ENCODE results near the gene MPRIP. TPM values are rescaled to one million over a fixed set of nuclear protein-coding genes. Genes with fewer than 3 reads are reported as not detected.
"Not testable (repeated sequence)": the region's sequence is repeated elsewhere in the genome, so short reads cannot be mapped to it uniquely, and the experiment has no call there.

The MPRIP gene, protein sequence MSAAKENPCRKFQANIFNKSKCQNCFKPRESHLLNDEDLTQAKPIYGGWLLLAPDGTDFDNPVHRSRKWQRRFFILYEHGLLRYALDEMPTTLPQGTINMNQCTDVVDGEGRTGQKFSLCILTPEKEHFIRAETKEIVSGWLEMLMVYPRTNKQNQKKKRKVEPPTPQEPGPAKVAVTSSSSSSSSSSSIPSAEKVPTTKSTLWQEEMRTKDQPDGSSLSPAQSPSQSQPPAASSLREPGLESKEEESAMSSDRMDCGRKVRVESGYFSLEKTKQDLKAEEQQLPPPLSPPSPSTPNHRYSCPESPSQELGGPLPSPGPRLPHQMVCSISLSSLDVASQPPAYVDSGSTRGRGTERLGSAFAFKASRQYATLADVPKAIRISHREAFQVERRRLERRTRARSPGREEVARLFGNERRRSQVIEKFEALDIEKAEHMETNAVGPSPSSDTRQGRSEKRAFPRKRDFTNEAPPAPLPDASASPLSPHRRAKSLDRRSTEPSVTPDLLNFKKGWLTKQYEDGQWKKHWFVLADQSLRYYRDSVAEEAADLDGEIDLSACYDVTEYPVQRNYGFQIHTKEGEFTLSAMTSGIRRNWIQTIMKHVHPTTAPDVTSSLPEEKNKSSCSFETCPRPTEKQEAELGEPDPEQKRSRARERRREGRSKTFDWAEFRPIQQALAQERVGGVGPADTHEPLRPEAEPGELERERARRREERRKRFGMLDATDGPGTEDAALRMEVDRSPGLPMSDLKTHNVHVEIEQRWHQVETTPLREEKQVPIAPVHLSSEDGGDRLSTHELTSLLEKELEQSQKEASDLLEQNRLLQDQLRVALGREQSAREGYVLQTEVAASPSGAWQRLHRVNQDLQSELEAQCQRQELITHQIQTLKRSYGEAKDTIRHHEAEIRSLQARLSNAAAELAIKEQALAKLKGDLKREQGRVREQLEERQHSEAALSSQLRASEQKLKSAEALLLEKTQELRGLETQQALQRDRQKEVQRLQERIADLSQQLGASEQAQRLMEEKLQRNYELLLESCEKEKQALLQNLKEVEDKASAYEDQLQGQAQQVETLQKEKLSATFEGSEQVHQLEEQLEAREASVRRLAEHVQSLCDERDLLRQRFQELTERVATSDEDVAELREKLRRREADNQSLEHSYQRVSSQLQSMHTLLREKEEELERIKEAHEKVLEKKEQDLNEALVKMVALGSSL (N-terminal part only)
- 127 TPM for total RNA-seq

DNA sequence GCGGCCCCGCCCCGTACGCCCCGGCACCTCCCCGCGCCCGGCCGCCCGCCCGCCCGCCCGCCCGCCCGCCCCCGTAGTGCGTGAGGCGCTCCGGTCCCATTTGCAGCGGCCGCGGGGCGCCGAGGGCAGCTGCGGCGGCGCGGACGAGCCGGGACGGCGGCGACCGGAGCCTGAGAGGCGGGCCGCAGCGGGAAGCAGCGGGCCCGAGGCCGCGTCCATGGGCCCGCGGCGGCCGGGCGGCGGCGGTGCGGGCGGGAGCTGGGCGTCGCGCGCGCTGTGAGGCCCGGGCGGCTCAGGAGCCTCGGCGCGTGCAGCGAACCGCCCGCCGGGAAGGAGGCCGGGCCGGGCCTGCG lies at the start of gene MPRIP:
Gene MPRIP (plus strand): TSS at position 74 of the 353 bp plus-strand sequence. CDS start 392 bp downstream, outside the sequence.
- DNase-seq (ENCODE audit: low read depth in 2 of 3, low spot score in 2 of 3) = no peak

DNA sequence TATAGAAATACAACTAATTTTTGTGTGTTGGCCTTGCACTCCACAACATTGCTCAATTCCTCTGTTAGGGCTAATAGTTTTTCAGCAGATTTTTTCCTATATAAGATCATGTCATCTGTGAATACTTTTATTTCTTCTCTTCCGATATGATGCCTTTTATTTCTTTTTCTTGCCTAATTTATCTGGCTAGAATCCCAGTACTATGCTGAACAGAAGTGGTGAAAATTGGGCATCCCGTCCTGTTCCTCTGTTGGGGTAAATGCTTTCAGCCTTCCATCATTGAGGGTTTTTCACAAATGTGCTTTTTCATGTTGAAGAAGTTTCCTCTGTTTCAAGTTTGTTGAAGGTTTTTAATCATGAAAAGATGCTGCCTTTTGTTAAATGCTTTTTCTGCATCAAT lies 47.6 kb upstream of the MPRIP start:
- no peak for DNase-seq (ENCODE audit: low read depth in 2 of 3, low spot score in 2 of 3)

DNA sequence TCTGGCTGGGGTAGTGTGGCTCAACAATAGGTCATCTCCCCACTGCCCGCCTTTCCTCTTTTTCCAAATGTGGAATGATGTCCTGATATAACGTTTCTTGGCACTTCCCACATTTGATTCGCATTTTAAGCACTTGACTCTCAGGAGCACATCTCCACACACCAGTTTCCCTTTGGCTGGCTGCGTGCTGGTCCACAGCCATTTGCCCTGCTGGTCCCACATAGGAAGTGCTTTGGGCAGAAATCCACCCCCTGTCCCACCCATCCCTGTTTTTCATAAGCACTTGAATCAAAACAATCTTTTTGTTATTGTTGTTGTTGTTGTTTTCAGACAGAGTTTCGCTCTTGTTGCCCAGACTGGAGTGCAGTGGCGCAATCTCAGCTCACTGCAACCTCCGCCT lies 46.3 kb upstream of the MPRIP start:
- no peak for DNase-seq (ENCODE audit: low read depth in 2 of 3, low spot score in 2 of 3)

DNA sequence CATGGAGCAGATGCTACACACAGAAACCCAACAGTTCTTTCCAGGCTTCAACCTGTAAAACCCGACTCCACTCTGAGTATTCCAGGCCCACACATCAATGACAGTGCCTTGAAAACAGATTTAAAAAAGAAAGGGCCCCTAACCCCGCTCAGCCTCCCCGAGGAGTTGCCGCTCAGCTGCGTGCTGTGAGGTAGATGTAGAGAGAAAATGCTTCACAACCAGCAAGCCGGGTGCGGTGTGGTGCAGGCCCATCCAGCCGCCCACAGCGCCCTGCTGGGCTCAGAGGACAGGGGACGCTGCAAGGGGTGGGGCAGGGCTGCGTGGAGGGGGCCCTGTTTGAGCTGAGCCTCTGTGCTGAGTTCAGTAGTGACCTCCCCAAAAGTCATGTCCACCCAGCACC lies 45.5 kb upstream of the MPRIP start:
- not testable (repeated sequence) for DNase-seq (ENCODE audit: low read depth in 2 of 3, low spot score in 2 of 3)

DNA sequence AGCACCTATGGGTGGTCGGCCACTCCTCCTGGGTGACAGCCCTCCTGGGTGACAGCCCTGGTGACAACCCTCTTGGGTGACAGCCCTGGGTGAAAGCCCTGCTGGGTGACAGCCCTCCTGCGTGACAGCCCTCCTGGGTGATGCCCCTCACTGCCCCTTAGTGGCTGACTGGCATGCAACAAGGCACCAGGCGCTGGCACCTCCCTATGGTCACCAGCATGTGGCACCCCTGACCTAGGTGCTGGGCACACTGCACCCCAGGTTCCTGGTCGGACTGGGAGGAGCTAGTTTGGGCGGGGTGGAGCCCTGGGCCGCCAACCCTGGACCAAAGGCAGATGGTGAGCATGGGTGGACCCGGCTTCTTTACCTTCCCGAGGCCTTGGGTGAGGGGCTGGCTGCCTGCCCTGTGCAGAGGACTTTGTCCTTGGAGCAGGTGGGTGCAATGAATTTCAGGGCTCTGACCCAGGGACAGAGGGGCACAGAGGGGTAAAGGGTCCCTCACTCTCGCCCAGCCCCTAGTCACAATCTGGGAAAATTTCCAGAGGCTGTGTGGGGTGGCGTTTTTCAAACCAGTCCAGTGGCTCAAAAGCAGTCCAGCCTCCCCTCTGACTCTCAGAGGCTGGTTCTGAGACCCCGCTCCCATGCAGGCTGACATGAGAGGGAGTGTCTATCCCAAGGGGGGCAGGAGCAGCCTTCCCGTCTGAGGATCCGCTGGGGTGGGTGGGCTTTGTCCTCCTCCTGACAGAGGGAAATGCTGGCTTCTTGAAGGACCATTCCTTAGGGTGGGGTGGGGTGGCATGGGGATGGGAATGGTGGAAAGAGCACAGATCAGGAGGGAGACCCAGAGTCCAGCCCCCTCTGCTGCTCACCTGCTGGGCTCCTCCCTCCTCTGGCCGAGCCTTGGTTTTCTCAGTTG lies 44.5 kb upstream of the MPRIP start:
- DNase-seq (ENCODE audit: low read depth in 2 of 3, low spot score in 2 of 3) = peak in 1 of 3 donors; percentile 29

DNA sequence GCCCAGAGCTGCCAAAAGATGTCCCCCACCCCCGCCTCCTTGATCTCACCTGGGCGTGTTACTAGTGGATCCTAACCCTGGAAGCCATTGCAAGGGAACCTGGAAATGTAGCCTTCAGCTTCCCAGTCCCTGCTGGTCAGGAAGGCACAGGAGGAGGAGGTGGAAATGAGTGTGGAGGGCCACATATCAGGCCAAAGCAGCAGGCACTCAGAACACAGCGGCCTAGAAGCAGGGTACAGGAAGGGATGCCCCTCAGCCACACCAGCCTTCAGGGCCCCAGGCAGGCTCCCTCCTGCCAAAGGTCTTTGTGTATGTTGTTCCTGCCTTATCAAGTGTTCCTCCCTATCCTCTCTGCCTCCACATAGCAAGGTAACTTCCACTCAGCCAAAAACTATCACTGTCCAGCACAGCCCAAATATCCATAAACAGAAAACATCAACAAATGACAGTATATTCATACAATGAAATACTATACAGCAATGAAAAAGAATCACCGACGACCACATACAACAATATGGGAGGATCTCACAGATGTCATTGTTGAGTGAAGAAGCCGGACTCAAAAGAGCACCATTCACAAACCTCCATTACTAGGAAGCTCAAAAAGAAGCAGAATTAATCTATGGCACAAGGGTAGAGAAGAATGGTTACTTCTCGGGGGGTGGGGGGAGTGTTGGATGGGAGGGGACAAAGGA lies 42.2 kb upstream of the MPRIP start:
- no peak for DNase-seq (ENCODE audit: low read depth in 2 of 3, low spot score in 2 of 3)

DNA sequence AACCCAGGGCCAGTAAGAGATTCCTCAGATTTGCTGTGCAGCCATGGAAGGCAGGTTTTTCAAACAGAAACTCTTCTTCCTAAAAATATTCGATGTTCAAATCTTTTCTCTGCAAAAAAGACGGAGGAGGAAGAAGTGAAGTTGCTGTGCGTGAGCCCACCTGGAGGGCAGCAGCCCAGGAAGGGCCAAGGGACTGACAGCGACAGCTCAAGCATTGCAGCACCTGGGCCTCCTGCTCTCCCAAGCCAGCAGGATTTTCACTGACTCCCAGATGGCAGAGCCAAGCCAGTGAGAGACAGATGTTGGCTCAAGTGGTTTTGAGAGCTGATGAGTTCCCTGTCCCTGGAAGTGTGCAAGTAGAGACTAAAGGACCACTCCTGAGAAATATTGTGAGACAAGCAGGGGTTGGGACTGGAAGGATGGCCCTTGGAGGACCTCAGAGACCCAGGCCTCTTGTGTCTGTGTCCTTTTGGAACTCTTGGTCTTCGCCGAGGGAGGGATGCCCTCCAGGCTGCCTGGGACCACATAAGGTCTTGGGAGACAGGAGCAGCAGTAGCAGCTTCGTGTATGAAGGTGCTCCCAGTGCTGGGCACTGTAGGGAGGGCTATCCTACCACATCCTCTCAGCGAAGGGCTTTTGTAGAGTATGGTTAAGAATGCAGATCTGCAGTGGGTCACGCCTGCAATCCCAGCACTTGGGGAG lies 41.0 kb upstream of the MPRIP start:
- no peak for DNase-seq (ENCODE audit: low read depth in 2 of 3, low spot score in 2 of 3)

DNA sequence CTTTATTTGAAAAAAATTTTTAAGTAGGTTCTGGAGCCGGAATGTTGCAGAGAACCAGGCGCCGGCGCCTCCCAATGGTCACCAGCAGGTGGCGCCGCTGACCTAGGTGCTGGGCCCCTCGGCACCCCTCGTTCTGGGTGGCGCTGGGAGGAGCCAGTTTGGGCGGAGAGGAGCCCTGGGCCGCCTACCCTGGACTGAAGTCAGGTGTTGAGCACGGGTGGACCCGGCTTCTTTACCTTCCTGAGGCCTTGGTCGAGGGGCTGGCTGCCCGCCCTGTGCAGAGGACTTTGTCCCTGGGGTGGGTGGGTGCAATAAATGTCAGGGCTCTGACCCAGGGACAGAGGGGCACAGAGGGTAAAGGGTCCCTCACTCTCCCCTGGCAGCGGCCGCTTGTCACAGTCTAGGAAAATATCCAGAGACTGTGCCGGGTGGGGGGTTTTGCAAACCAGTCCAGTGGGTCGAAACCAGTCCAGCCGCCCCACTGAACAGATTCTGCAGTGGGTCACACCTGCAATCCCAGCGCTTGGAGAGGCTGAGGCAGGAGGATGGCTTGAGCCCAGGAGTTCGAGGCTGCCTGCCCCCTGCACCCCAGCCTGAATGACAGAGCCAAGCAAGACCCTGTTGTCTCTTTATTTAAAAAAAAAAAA lies 40.3 kb upstream of the MPRIP start:
- peak; percentile 66 to 80 (median 67) for DNase-seq (ENCODE audit: low read depth in 2 of 3, low spot score in 2 of 3)

DNA sequence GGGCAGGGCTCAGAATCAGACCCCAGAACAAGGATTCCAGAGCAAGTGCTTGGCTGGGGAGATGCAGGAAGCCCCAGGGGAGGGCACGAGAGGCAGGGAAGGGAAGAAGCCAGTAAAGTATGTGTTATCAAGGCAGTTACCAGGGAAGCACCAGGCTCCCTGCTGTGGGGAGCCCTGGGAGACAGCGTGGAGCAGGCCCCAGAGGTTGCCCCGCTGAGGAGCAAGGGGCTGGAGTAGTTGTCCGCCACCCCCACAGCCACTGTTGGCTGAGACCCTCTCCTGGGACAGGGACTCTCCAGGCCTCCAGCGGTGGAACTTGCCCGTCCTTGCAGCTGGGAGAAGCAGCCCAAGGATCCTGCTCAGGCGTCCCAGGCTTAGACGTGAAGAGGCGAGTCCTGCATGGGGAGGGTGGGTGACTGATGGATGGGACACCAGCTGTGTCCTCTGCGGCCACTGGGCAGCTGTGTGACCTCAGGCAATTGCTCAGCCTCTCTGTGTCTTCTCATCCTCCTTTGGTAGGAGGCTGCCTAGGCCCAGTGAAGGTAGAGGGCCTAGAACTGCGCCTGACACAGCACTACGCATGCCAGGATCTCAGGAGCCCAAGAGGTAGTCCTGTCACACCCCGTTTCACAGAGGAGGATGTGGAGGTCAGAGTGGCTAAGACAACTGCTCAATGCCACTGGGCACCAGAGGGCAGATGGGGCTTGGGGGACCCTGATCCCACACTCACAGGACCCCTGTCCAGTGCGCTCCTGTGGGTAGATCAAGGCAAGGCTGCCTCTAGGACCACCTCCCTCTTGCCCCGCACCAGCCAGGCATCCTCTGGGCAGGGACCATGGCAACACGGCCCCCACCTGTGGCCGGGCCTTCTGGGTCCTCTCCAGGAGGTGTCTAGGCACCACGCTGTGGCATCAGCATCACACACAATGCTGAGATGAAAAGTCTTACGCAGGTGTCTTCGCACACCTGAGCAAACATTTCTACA lies 39.2 kb upstream of the MPRIP start:
- not testable (repeated sequence) for DNase-seq (ENCODE audit: low read depth in 2 of 3, low spot score in 2 of 3)

DNA sequence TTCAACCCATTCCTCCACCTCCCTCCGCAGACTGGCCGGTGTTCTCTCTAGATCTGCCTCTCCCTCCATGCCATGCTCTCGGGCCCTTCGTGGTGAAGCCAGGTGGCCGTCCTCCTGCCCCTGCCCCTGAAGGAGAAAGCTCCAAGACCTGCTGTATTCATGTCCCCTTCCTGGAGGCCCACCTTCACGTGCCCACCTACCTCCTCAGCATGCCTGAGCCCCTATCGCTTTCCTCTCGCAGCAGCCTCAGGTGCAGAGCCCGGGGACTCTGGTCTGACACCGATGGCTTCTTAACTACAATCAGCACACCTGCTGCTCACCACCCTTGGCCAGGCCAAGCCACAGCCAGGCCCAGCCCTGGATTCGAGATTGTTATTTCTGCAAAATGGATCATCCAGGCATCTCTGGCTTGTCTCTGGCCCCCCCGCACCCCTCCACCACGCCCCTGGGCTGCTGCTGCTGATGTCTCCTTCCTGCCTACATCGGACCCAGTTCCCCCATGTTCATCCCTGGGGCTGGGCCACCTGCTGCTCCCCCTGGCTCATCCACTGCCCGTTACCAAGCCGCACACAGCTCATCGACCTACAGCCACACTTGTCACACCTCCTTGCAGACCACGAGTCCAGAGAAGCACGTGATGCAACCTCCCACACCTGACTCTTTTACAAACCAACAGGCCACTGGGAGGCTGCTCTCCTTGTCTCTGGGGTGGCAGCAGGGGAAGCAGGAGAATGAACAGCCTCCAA lies 37.8 kb upstream of the MPRIP start:
- no peak for DNase-seq (ENCODE audit: low read depth in 2 of 3, low spot score in 2 of 3)

DNA sequence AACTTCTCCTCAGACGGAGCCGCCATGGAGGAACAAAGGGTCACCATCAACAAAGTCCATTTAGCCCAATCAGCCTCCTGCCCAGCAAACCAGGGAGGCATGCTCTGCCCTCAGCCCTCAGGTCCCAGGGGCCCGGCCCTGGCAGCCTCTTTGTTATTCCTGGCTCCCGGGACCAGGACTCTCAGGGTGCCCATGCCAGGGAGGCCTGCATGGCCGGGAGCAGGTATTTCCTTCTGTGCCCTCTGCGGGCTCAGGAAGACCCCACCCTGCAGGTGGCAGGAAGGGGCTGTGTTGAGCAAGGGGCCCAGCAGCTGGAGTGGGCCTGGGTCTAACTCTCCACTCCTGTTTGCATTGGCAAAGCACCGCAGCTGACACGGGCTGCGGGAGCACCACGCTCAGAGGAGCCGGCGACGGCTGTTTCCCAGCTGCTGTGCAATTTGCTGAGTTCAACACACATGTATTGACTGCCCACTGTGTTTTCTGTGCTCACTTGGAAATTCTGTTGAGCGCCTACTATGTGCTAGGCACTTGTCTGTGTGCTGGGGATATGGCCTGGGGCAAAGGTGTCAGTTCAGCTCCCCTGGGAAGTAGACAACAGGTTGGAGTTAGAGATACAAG lies 37.2 kb upstream of the MPRIP start:
- not testable (repeated sequence) for DNase-seq (ENCODE audit: low read depth in 2 of 3, low spot score in 2 of 3)

DNA sequence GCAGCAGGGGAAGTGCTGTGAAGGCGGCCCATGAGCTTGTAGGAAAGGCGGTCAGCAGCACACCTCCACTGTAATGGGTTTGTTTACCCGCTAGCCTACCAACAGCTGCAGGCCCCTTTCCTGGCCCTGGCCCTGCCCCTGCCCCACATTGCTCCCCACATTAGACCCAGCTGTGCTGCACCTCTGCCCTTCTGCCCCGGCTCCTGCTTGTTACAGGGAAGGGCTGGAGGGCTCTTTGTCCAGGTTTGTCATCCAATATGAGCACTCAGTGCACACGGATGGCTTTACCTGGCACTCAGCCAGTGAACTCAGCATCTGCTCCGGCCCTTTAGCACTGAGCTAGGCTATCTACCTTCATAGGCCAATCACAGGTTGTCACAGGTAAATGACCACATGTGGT lies 34.4 kb upstream of the MPRIP start:
- DNase-seq (ENCODE audit: low read depth in 2 of 3, low spot score in 2 of 3) = not testable (repeated sequence)

DNA sequence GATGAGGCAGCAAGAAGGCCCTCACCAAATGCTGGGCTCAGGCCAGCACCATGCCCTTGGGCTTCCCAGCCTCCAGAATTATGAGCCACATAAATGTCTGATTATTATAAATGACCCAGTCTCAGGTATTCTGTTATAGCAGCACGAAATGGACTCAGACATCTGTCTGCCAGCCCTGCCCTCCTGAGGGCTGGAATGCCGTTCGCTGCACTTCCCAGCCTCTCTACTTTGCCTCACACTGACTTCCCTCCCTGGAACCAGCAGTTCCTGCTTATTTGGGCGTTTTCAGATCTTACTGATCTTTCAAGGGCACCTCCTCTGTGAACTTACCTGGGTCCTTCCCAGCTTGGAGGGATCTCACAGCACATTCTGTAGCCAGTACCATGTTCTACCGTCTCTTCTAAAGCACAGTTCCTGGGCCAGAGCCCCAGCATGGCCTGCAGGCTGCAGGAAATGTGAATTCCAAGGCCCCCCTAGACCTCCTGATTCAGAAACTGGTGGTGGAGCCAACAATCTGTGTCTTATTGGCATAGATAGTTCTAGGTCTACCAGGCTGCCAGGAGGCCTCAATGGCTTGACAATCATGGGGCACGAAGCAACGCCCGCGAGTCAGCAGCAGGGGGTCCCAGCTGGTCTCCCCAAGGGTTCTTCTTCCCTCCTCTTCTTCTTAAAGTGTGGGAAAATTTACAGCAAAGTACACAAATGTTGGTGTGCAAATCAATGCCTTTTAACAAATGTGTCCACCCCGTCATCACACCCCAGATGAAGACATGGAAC lies 33.4 kb upstream of the MPRIP start:
- not testable (repeated sequence) for DNase-seq (ENCODE audit: low read depth in 2 of 3, low spot score in 2 of 3)

DNA sequence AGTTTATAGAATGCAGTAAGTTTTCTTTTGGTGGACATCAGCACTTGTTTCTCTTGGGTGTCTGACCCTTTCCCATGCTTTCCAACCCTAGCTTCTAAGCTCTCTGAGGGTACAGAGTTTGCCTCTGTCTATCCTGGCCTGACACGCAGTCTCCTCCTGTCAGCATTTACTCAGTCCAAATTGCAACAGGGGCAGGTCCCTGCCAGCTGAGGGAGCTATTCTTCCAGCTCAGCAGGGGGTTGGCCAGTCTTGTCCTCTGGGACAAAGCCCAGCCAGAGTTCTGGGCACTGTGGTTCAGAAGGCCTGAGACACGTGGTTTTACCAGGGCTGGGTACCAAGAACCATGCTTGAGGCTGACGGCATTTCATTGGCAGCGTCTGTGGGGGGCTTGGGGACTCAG lies 32.3 kb upstream of the MPRIP start:
- DNase-seq (ENCODE audit: low read depth in 2 of 3, low spot score in 2 of 3) = not testable (repeated sequence)

DNA sequence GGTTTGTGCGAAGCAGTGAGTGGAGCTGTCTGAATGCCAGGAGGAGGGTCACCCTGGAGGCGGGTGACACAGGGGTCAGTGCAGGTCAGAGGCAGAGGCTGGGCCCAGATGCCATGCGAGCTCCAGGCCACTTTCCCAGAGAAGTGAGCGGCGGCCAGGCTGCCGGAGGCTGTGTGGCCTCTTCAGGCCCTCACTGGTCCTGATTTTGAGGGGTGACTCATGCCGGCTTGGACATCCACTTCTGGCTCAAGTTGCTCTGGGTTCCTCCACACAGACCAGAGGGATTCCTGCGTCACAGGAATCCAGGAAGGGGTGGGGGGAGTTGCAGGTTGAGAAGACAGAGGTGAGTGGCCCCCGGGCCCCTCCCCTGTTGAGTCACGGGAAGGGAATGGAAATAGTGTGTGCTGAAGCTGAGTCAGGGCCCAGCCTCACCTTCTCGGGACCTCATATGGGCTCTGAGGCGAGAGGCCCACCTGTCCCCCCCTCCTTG lies 31.7 kb upstream of the MPRIP start:
- DNase-seq (ENCODE audit: low read depth in 2 of 3, low spot score in 2 of 3) = not testable (repeated sequence)

Measured in hematopoietic multipotent progenitor cell (in vitro differentiated cells).